GM19468 (cell line): Measurements from ENCODE around the gene SBF2.
"Not testable (repeated sequence)": the region's sequence is repeated elsewhere in the genome, so short reads cannot be mapped to it uniquely, and the experiment has no call there.

Experiments
- ATAC-seq: cut with Tn5 transposase; IDR thresholded peaks from one replicate; pipeline ENCODE4 v1.9.1; 2021; ENCODE audit warnings: mild to moderate bottlenecking, moderate library complexity, moderate number of reproducible peaks; ENCODE audit not compliant: unreplicated experiment; ENCODE audit errors: extremely low read depth

The SBF2 gene

DNA sequence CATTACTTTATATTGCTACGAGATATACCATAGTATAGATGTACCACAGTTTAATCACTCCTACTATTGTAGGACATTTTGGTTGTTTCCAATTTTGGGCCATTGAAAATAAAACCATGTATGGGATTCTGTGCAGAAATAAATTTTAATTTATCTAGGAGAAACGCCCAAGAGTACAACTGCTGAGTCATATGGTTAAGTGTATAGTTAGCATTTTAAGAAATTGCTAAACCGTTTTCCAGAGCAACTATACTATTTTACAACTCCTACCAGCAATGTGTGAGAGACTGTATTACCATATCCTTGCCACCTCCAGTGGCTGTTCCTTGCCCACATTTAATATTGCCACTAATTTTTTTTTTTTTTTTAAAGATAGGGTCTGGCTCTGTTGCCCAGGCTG, 163.1 kb downstream of the SBF2 start:
- ATAC-seq: no peak

DNA sequence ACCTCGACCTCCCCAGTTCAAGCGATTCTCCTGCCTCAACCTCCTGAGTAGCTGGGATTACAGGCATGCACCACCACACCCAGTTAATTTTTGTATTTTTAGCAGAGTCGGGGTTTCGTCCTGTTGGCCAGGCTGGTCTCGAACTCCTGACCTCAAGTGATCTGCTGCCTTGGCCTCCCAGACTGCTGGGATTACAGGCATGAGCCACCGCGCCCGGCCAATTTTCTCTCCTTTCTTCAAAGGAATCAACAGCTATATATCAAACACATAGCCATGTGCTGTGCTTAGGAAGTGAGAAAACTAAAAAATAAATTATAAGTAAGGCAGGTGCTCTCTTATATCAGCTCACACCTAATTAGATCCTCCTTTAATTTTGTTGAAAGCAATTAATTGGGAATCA, 164.8 kb downstream of the SBF2 start:
- not testable (repeated sequence) for ATAC-seq

DNA sequence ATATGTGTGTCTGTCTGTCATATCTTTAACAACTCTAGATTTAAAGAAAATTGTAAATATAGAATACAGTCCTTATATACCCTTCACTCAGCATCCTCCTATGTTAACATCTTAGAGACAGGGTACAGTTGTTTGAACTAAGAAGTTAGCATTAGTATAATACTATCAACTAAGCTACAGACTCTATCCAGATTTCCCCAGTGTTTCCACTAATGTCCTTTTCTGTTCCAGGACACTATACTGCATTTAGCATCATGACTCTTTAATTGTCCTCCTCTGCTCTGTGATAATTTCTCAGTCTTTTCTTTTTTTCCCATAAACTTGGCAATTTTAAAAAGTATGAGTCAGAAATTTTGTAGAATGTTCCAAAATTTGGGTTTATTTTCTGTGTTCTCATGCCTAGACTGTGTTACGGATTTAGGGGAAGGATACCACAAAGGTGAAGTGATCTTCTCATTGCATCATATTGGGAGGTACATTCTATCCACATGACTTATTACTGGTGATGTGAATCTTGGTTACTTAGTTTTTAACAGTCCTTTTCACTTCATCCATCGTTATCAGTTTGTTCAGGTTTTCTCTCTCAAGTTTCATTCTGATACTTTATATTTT, 168.4 kb downstream of the SBF2 start:
- no peak for ATAC-seq

DNA sequence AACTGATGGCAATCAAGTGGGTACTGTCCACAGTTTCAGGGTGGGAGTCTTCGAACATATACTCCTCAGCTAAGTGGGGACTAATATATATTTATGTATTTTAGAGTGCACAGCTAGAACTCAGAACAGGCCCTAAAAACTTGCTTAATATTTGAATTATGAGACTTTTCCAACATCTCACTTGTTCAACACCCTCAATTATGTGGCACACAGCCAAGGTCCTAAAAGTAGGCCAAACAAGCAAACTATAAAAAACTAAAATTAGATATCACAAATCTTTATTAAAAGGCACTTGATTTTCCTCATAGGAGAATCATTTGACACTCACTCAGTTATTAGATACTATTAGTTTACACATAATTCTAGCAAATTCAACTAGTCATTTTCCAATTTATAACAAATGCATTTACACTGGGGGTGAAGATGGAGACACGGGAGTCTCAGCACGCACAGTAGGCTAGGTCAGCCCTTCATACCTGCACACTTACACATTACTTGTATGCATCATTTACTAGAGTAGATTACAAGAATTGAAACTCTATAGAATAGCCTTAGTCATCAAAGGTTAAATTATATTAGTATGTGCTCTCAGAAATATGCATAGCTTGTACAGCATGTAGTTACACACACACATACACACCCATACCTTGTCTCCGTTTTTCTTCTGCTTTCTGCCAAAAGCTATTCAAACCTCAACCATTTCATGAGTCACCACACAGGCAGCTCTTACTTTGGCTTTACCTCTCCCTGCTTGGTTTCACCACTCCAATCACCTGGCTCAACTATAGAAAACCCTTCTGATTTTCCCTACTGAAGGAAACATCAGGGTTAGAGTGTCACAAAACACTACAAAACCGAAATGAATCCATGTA, 171.5 kb downstream of the SBF2 start:
- ATAC-seq: no peak

DNA sequence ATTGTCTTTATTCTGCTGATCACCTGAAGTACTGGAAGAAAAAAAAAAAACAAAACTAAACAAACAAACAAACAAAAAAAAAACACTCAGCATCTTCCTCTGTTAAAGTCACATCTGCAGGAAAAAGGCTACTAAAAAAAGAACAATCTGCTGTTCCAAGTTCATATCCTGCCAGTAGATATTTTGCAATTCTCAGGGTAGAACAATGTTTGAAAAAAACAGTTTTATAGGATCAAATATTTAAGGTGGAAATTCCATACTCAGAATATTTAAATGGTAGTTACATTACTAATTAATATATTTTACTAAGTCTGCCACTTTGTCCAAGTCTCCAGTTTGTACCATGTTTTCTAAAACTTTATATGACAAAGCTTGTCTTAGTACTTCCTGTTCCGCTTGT, 175.2 kb downstream of the SBF2 start:
- no peak for ATAC-seq

DNA sequence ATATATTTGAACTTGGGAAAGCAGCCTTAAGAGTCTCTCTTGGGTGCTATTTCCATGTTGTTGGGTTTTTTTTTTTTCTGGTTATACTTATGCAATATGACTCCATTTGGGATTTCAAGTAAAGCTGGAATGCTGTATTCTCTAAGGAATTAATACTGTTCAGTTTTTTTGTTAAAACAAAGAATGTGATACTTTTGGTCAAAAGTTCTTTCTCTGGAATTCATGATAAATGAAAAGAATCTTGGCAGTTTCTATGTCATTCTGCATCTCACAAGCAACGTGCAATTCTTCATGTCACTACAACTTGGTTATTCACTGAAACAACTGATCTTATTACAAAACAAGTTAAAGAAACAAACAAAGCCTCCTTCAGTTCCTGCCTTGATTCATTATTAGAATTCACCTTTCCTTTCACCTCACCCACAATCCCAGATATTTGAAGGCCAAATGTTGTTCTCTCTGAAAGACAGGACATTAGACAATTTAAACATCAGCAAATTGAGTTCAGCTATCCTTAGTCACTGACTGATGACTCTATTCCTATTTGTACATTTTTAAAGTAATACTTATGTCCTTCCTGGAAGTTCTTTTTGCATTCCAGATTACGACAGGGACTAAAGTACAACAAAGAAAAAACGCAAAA, 176.2 kb downstream of the SBF2 start:
- ATAC-seq: no peak

DNA sequence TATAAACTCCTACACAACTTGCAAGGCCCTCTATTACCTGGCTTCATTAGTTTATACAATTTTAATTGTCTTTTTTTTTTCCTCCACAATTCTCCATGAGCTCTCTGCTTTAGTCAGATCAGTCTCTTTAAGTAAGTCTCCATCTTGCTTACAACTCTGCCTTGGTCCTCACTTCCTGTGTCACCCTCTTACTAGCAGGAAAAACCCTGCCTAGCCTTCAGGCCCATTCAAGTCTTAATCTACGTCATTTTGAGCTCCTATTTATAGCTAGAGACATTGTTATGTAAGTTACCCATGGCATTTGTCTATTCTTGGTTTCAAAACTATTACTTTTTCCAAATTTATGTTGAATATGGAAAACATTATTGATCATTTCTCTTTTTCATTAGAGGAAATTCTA, 177.4 kb downstream of the SBF2 start:
- no peak for ATAC-seq

DNA sequence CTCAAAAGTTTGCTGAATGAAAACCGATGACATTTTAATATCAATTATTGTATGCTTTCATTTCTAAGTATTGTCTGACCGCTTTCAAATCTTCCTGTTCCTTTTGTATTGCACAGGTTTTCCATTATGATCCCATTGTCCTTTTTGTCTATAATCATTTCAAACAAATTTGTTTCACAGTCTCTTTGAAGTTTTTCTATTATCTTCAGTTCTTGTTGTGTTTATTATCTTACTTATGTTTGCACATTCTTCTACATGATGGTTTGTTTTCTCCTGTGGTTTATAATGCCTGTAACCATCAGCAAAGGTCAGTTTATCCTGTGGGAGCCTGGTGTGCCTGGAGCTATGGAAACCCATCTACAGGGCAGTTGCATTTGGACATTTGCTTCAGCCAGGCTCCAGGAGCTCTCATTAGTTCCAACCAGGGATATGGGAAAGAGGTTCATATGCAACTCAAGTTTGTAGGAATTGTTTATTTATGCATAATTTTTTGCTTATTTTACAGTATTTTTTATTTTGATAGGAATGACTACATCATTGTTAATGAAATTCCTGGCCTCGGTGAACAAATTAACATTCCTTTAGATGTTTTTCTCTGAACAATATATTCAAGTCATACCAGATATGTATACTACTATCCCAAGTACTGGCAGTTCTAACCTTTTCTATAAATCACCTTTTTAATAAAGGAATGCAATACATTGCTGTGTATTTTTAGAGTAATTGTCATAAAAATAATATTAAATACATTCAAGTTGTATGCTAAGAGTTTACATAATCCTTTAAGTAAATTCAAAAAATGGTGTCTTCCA, 179.2 kb downstream of the SBF2 start:
- ATAC-seq: no peak

DNA sequence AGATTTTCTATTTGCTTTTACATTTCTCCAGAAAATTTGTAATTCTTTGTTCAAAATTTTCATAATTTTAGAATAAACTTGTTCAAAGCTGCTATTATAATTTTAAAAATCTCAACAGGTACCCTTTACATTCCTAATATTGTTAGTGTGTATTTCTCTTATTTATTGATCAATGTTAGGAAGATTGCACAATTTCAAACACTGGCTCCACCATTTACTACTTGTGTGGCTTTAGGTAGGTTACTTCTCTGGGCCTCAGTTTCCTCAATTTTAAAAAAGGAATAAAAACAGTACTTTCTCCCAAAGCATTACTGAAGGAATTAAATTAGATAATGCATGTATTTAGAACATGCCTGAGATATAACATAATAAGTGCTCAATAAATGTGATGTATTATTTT, 180.2 kb downstream of the SBF2 start:
- ATAC-seq: no peak

DNA sequence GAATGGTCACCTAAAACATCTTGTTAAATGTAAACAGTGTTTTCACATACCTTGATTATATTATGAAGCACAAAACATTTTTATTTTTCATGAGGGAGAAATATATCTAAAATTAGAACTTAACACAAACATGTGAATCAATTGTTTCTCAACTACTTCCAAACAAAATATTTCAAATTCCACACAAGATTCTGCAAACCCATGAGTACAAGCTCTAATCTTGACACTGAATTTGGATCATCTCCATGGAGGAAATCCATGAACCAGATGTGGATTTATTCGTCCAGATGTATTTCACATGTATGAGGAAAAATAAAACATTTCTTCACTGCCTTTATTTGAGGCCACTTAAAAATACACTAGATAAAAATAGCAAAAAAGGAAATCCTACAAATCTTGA, 184.2 kb downstream of the SBF2 start:
- ATAC-seq: no peak

DNA sequence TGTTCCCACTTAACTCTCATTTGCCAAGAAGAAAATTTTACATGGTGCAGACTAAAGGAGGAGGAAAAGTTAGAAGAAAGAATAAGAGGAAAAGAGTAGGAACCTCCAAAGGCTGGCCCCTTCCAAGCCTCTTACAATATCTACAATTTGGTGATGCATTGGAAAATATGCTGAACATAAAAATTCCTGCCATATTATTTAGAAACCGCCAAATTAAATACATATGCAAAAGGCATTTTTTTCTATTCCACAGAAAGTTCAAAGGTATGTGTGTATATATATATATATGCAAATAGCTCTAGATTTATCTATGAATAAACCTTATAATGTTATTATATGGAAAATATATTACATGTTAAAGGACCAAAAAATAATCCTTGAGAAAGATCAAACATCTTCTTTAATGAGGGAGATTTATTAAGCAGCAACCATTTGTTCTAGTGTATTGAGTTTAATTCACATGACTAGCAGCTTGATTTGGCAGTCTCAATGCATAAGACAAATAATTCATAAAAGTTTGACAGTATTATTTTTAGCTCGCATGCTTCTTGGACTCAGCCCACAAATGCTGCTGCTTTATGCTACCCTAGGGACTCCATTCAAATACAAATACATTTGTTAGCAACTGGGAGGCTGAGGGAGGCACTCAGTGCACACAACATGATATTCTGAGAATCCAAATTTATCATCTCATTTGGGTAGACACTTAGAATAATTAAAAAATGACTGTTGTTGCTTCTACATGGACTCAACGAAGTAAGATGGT, 184.9 kb downstream of the SBF2 start:
- ATAC-seq: no peak

DNA sequence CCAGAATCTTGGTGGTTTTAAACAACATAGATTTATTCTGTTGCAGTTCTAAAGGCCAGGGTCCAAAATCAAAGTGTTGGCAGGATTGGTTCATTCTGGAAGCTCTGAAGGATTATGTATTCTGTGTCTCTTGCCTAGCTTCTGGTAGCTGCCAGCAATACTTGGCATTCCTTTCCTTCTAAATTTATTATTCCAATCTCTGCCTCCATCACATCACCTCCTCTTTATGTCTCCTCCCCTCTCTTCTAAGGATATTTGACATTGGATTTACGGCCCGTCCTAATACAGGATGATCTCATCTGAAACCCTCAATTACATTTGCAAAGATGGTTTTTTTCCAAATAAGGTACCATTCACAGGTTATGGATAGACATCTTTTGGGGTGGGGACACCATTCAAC, 186.5 kb downstream of the SBF2 start:
- ATAC-seq: no peak

DNA sequence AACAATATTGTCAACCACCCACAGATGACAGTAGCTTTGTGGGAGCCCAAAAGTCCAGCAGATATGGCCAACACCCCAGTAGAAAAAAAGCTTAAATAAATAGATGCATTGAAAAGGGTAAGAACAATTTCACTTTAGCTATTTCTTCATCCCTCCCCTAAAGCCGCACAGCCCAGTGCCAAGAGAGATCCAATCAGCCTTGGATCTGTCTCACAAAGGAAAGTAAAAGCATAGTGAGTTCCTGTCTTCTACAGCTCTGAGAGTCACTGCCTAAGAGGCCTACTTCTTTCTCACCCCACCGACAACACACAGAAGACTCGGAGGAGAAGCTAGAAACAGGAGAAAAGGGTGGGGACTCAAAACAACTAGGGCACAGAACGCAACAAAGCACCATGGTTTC, 196.4 kb downstream of the SBF2 start:
- ATAC-seq: no peak

DNA sequence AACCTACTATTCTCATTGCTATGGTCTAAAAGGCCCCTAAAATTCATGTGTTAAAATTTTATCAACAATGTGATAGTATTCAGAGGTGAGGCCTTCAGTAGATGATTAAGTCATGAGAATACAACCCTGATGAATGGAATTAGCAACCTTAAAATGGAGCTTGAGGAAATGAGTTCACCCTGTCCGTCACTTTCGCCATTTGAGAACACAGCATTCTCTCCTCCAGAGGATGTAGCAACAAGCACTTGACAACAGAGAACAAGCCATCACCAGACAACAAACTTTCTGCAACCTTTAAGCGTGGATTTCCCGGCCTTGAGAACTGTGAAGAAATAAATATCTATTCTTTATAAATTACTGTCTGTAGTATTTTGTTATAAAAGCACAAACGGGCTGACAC, 197.0 kb downstream of the SBF2 start:
- no peak for ATAC-seq

DNA sequence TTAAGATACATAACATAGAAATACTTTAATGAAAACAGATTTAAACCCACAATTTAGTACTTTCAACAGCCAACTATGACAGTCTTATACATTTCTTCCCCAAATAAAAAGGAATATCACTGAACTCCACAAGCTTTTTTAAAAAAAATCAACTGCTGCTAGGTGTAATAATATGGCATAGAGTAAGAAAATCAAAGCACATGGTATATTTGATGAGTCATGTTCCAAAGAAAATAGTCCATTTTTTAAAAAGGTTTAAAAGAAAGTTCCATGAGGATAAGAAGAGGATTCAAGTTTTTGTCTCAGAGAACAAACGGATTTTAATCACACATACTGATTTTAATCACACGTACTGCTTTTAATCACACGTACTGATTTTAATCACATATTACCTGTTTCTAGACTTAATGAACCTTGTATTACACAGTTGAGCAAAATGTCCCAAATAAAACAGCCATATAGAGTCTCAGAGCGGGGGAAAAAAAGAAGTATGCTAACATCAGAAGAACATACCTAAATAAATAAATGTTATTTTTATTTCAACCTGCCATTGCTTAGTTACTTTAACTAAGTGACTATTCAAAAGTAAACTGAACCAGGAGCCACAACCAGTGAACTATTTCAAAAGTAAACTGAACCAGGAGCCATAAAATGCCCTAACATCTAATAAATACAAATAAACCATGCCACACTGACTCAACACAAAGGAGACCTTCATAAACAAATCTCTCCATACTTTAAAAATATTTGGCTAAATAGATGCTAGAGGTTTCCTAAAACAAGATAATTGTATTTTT, 198.4 kb downstream of the SBF2 start:
- ATAC-seq: no peak

DNA sequence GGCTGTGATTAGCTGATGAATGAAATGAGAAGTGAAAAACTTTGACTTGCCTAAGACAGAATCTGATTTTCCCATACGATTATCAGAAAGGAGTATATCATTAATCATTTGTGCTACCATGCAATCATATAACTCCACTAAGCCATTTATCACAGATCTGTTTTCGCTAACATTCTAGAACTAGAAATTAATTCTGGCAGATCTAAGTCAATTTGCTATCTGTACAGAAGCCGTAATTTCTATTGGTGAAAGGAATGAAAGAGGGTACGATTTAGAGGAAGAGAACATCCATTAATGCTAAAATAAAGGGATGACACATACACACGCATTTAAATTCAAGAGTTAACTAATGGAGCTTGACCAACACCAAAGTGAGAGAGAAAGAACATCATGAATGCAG, 201.6 kb downstream of the SBF2 start:
- no peak for ATAC-seq

DNA sequence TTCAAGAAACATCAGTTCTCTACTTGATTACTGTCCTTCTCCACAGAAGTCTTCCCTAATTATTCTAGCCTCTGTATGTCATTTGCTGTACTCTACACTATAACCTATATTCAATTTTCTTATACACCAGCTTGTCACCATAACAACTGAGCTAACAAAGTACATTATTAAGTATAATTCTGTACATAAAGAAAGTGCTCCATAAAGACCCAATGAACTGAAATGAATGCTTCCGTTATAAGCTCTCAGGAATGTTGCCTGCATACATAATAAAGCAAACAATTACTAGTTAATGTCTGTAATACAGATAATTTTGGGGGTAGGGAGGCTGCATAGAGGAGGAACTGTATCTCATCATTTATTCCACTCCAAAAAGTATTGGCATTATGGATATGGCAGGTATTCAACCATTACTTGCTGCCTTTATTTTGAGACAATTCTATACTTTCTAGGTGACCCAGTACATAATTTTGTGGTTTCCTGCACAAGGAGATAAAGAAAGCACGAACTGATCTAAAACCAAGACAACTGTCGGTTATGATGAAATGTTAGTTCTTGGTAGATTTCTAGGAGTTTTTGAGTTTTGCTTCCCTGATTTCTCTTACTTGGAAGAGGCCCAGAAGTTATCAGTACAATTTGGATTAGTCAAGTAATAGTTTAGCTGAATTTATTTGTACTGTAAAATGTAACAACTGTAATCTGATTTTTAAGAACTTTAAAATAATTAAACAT, 202.5 kb downstream of the SBF2 start:
- ATAC-seq: no peak

DNA sequence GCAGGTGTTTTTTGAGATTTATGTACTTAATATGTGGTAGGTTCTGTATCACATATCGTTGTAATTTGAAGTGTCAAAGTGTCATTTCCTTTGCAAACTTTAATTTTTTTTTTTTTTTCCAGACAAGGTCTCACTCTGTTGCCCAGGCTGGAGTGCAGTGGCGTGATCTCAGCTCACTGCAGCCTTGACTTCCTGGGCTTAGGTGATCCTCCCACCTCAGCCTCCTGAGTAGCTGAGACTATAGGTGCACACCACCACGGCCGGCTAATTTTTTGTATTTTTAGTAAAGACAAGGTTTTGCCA, 206.1 kb downstream of the SBF2 start:
- ATAC-seq: not testable (repeated sequence)
